NCI-H510A treated with DMSO at 0.1 percent for 48 hours (cell line): ENCODE results near the gene CNTN2.
A peak's percentile ranks its signal among the peaks of the same experiment; 100 is the strongest.

ENCODE experiments used
- DNase-seq: peaks from one replicate; lab custom pipeline; 2025; lab: John Stamatoyannopoulos, UW

Gene CNTN2

GRCh38 chr1:205074084-205074483 is 31.1 kb downstream of the CNTN2 start:
- no peak for DNase-seq

- DNase-seq: no peak
These were observed 31.5 kb downstream of the CNTN2 start for GRCh38 chr1:205074513-205074912.

- no peak for DNase-seq
These were observed 32.7 kb downstream of the CNTN2 start for GRCh38 chr1:205075642-205076155.

- DNase-seq: no peak
These were observed 33.3 kb downstream of the CNTN2 start for GRCh38 chr1:205076245-205076761.

- no peak for DNase-seq
These were observed 34.3 kb downstream of the CNTN2 start for GRCh38 chr1:205077158-205077933.

- no peak for DNase-seq
These were observed 34.9 kb downstream of the CNTN2 start for GRCh38 chr1:205077934-205078311.

- DNase-seq: no peak
These were observed 39.4 kb downstream of the CNTN2 start for GRCh38 chr1:205082431-205082830.

- no peak for DNase-seq
These were observed 41.3 kb downstream of the CNTN2 start, which contains the start of gene TMEM81 for GRCh38 chr1:205084360-205084759. TMEM81 (minus strand) TSS chr1:205084460; CDS start chr1:205084320, 140 bp downstream.

GRCh38 chr1:205088341-205088740 is 45.3 kb downstream of the CNTN2 start:
- no peak for DNase-seq

GRCh38 chr1:205091043-205091740 is 48.2 kb downstream of the CNTN2 start:
- no peak for DNase-seq

GRCh38 chr1:205095422-205095821 is 52.4 kb downstream of the CNTN2 start:
- DNase-seq: no peak

GRCh38 chr1:205098242-205098641 is 55.2 kb downstream of the CNTN2 start:
- no peak for DNase-seq

GRCh38 chr1:205102404-205102803 is 59.4 kb downstream of the CNTN2 start:
- DNase-seq: no peak

- DNase-seq: no peak
These were observed 64.3 kb downstream of the CNTN2 start for GRCh38 chr1:205107327-205107726.

- DNase-seq: no peak
These were observed 65.5 kb downstream of the CNTN2 start for GRCh38 chr1:205108464-205108863.

- no peak for DNase-seq
These were observed 66.3 kb downstream of the CNTN2 start for GRCh38 chr1:205109269-205109668.

GRCh38 chr1:205109711-205110110 is 66.7 kb downstream of the CNTN2 start:
- no peak for DNase-seq

GRCh38 chr1:205111354-205111753 is 68.3 kb downstream of the CNTN2 start:
- no peak for DNase-seq

- DNase-seq: no peak
These were observed 75.7 kb downstream of the CNTN2 start for GRCh38 chr1:205118752-205119151.

GRCh38 chr1:205121660-205122488 is 78.9 kb downstream of the CNTN2 start, which contains the start of gene RBBP5:
RBBP5 (minus strand) TSS chr1:205121978; CDS start chr1:205121873, 105 bp downstream.
- peak; percentile 95 for DNase-seq

GRCh38 chr1:205122489-205122882 is 79.5 kb downstream of the CNTN2 start:
- no peak for DNase-seq

- DNase-seq: no peak
These were observed 81.7 kb downstream of the CNTN2 start for GRCh38 chr1:205124726-205125125.
